ENCODE results near the gene PGAM2. TPM values are rescaled to one million over a fixed set of nuclear protein-coding genes. Genes with fewer than 3 reads are reported as not detected.

The PGAM2 gene
- total and polyA plus RNA-seq, 8 donors = 0.92 to 5.8 (median 3.7) TPM; not detected in 4

DNA sequence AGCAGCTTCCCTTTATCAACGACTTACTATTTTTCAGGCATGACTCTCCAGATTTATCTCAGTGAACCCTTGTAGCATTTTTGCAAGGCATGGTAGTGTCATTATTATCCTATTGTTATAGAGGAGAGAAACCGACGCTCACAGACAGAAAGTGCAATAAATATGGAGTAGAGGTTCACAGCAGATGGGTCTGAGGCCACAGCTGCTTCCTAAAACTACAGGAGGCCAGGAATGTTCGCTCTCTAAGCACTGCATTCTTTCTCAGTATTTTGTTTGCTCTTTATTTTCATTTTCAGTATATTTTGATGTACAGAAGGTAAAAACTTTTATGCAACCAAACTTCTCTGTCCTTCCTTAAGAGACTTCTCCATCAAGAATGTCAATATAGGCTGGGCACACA, 34.3 kb upstream of the PGAM2 start:
- Histone ChIP-seq H3K4me1 (peaks cover 0 to 28% (median 11%) of the 10 kb centered on the region in 4 donors), H3K27ac (peak overlapping the region in 1 of 5 donors; percentile 93), H3K9me3 (no peaks in the 10 kb centered on the region), H3K4me3 (no peak overlapping the region), H3K36me3 (no peaks in the 10 kb centered on the region), H3K27me3 (peaks cover 0 to 20% (median 18%) of the 10 kb centered on the region in 3 donors)
- WGBS, 5 donors = 60 to 72% (median 69%) methylated on average over 4 of the region's 4 CpGs
- TF ChIP-seq EP300 (IDR thresholded peaks at IDR 0.05) (no peak), POLR2A (IDR thresholded peaks at IDR 0.05) (no peak), POLR2AphosphoS5 (IDR thresholded peaks at IDR 0.05) (no peak)
- TF ChIP-seq, protein P1, sequence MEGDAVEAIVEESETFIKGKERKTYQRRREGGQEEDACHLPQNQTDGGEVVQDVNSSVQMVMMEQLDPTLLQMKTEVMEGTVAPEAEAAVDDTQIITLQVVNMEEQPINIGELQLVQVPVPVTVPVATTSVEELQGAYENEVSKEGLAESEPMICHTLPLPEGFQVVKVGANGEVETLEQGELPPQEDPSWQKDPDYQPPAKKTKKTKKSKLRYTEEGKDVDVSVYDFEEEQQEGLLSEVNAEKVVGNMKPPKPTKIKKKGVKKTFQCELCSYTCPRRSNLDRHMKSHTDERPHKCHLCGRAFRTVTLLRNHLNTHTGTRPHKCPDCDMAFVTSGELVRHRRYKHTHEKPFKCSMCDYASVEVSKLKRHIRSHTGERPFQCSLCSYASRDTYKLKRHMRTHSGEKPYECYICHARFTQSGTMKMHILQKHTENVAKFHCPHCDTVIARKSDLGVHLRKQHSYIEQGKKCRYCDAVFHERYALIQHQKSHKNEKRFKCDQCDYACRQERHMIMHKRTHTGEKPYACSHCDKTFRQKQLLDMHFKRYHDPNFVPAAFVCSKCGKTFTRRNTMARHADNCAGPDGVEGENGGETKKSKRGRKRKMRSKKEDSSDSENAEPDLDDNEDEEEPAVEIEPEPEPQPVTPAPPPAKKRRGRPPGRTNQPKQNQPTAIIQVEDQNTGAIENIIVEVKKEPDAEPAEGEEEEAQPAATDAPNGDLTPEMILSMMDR (IDR thresholded peaks at IDR 0.05) = no peak
- DNase-seq = no peak
- intact Hi-C loops (cut with DNase I; ENCODE audit: low total_unique reads) = no loop called here

GRCh38 chr7:44098092-44099068, 33.0 kb upstream of the PGAM2 start:
- intact Hi-C loops (cut with DNase I; ENCODE audit: low total_unique reads) = no loop called here
- Histone ChIP-seq H3K9me3 (no peaks in the 10 kb centered on the region), H3K27ac (no peak overlapping the region), H3K36me3 (no peaks in the 10 kb centered on the region), H3K27me3 (peaks cover 0 to 8% (median 7%) of the 10 kb centered on the region in 3 donors), H3K4me3 (no peak overlapping the region), H3K4me1 (peaks cover 0 to 19% (median 5%) of the 10 kb centered on the region in 4 donors)
- 85 to 91% (median 86%) methylated on average over 6 of the region's 6 CpGs for WGBS, 5 donors
- no peak for TF ChIP-seq POLR2A (IDR thresholded peaks at IDR 0.05)
- no peak for TF ChIP-seq POLR2AphosphoS5 (IDR thresholded peaks at IDR 0.05)
- TF ChIP-seq, protein P1 (IDR thresholded peaks at IDR 0.05) = no peak
- no peak for TF ChIP-seq EP300 (IDR thresholded peaks at IDR 0.05)
- DNase-seq = no peak

DNA sequence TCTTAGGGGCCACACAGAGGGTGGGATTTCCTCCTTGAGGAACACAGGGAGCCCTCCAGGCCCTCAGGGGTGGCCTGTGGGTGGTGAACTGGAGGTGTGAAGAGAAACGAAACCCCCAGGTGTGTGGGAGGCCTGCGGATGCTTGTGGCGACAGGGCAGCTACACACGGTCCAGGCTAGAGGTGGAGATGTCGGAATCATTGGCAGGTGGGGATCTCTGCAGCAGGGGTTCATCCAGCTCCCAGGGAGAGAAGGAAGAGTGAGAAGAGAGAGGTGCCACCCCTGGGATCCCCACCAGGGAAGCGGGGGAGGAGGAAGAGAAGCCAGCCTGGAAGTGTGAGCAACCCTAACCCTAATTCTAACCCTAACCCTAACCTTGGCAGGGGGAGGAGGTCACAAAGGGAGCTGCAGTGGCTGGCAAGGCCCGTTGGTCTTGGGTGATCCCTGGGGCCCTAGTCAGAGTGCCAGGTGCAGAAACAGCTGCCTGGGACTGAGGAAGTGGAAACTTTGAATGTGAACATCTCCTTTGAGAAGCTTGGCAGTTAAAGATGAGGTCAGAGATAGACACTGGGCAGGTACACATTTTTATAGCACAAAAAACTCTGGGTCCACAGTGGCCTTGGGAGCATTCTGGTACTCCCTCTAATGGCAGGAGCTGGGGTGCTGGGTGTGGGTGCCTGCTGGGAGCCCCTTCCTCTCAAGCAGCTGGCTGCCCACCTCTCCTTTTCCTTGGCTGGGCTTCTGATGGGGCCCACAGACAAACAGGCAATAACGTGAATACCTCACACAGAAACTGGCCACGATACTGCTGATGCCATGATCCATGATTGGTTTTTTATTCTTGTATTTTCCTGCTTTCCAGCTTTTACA, 31.9 kb upstream of the PGAM2 start:
- no peaks in the 10 kb centered on the region for H3K36me3 ChIP-seq
- 75 to 85% (median 78%) methylated on average over 9 of the region's 9 CpGs for WGBS, 5 donors
- H3K27me3 ChIP-seq = no peaks in the 10 kb centered on the region
- intact Hi-C loops (cut with DNase I; ENCODE audit: low total_unique reads) = no loop called here
- no peak overlapping the region for H3K4me3 ChIP-seq
- H3K27ac ChIP-seq = no peak overlapping the region
- no peaks in the 10 kb centered on the region for H3K9me3 ChIP-seq
- DNase-seq = no peak
- TF ChIP-seq, protein P1 (IDR thresholded peaks at IDR 0.05) = no peak
- TF ChIP-seq EP300 (IDR thresholded peaks at IDR 0.05) (no peak), POLR2A (IDR thresholded peaks at IDR 0.05) (no peak), POLR2AphosphoS5 (IDR thresholded peaks at IDR 0.05) (no peak)
- peaks cover 0 to 10% (median 4%) of the 10 kb centered on the region in 4 donors for H3K4me1 ChIP-seq

DNA sequence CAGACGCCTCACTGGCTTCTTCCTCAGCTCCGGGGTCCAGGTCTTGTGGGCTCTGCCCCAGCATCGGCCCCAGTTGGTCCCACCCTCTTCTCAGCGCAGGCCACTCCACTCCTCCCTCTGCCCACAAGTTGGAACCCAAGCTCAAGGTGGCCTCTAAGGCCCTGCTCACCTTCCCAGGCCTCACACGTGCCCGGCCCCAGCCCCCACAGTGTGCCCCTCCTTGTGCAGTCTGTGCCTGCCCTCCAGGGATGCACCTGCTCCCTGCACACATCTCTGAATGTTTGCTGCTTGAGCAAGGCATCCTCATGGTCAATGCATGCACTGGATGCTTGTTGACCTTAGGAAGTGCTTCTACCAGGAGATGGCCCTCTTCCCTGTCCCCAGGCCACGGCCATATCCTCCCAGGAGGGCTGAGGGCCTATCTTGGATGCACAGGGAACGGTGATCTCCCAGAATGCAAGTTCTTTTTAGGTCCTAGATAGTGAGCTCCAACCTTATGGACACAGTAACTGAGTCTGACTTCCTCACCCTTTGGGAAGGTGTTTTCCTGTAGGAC, 31.0 kb upstream of the PGAM2 start:
- intact Hi-C loops (cut with DNase I; ENCODE audit: low total_unique reads) = no loop called here
- no peaks in the 10 kb centered on the region for H3K27me3 ChIP-seq
- WGBS, 5 donors = 73 to 90% (median 77%) methylated on average over 8 of the region's 8 CpGs
- TF ChIP-seq, protein P1 (IDR thresholded peaks at IDR 0.05) = no peak
- TF ChIP-seq POLR2AphosphoS5 (IDR thresholded peaks at IDR 0.05) (no peak), EP300 (IDR thresholded peaks at IDR 0.05) (no peak), POLR2A (IDR thresholded peaks at IDR 0.05) (no peak)
- peaks cover 0 to 10% (median 4%) of the 10 kb centered on the region in 4 donors for H3K4me1 ChIP-seq
- H3K9me3 ChIP-seq = no peaks in the 10 kb centered on the region
- DNase-seq = no peak
- H3K27ac ChIP-seq = no peak overlapping the region
- H3K36me3 ChIP-seq = no peaks in the 10 kb centered on the region
- no peak overlapping the region for H3K4me3 ChIP-seq
